Hepatocyte (in vitro differentiated cells): ENCODE results near the gene GSS.

Source experiments
- CTCF ChIP-seq: fragments of 200-600 bp; sonication (generic); IDR thresholded peaks from 2 replicates; pipeline ENCODE4 v1.5.1; 2016; ENCODE audit warnings: antibody characterized with exemption, mild to moderate bottlenecking; ENCODE audit not compliant: poor library complexity
- EZH2 ChIP-seq: fragments of 200-600 bp; sonication (generic); IDR thresholded peaks from 2 replicates; pipeline ENCODE4 v1.6.1; 2016; ENCODE audit warnings: antibody characterized with exemption, mild to moderate bottlenecking, borderline replicate concordance
- EZH2phosphoT487 ChIP-seq: fragments of 200-600 bp; sonication (generic); IDR thresholded peaks from one replicate; pipeline ENCODE4 v1.6.1; 2018; ENCODE audit warnings: antibody characterized with exemption, mild to moderate bottlenecking, low read depth, moderate library complexity; ENCODE audit not compliant: unreplicated experiment, severe bottlenecking

- TF ChIP-seq CTCF = no peak
- no peak for TF ChIP-seq EZH2
- TF ChIP-seq EZH2phosphoT487 = no peak
Observed at GRCh38 chr20:34925341-34925740, 30.3 kb downstream of the GSS start.
